Brain microvascular endothelial cell (primary cell): ENCODE measurements around the gene CRABP2.
A peak's percentile ranks its signal among the peaks of the same experiment; 100 is the strongest.

Experiments used
- DNase-seq: peaks from one replicate; pipeline ENCODE4 v3.0.0-alpha.2; 2020
- H3K27ac ChIP-seq: fragments of 250-450 bp; sonication (Bioruptor Pico); 2 replicates; pipeline ENCODE4 v1.5.1; 2020; ENCODE audit warnings: mild to moderate bottlenecking, moderate library complexity
- H3K27me3 ChIP-seq: fragments of 250-450 bp; sonication (Bioruptor Pico); replicated peaks from 2 replicates; pipeline ENCODE4 v1.5.1; 2020; ENCODE audit warnings: mild to moderate bottlenecking
- H3K36me3 ChIP-seq: fragments of 250-450 bp; sonication (Bioruptor Pico); replicated peaks from 2 replicates; pipeline ENCODE4 v1.5.1; 2020; ENCODE audit warnings: mild to moderate bottlenecking
- H3K4me3 ChIP-seq: 2 replicates; pipeline ENCODE4 v1.5.1; 2011; ENCODE audit warnings: low read depth, mild to moderate bottlenecking, control low read depth, low read length, moderate library complexity
- in situ Hi-C: cut with HindIII; loops from 2 replicates; pipeline ENCODE4 v1.10.0; 2017; ENCODE audit warnings: low sequenced_read_pairs, low pct_ligation_motif_present
- TF ChIP-seq, protein P1 (sequence below): IDR thresholded peaks from 2 replicates; pipeline ENCODE4 v1.5.1; 2011; ENCODE audit warnings: low read depth, mild to moderate bottlenecking, moderate library complexity, low read length, control low read depth, inconsistent platforms; ENCODE audit errors: missing control alignments

Gene CRABP2

DNA sequence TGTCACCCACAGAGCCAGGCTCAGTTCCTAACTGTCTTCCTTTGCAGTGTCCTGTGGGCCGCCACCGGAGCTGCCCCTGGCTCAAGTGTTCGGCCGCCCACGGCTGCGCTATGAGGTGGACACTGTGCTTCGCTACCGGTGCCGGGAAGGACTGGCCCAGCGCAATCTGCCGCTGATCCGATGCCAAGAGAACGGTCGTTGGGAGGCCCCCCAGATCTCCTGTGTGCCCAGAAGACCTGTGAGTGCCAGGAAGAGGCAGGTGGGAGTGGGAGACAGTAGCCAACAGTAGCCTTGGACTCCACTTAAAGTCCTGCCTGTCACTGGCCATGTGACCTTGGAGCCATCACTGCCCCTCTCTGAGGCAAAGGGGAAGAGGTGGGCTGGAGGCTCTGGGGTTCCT is 46.9 kb downstream of the CRABP2 start:
- DNase-seq, result no peak
- Histone ChIP-seq H3K4me3 (no peak overlapping the region), H3K36me3 (no peaks in the 10 kb centered on the region), H3K27me3 (peaks cover 9% of the 10 kb centered on the region), H3K27ac (no peak overlapping the region)
- TF ChIP-seq, protein P1, sequence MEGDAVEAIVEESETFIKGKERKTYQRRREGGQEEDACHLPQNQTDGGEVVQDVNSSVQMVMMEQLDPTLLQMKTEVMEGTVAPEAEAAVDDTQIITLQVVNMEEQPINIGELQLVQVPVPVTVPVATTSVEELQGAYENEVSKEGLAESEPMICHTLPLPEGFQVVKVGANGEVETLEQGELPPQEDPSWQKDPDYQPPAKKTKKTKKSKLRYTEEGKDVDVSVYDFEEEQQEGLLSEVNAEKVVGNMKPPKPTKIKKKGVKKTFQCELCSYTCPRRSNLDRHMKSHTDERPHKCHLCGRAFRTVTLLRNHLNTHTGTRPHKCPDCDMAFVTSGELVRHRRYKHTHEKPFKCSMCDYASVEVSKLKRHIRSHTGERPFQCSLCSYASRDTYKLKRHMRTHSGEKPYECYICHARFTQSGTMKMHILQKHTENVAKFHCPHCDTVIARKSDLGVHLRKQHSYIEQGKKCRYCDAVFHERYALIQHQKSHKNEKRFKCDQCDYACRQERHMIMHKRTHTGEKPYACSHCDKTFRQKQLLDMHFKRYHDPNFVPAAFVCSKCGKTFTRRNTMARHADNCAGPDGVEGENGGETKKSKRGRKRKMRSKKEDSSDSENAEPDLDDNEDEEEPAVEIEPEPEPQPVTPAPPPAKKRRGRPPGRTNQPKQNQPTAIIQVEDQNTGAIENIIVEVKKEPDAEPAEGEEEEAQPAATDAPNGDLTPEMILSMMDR, result no peak
- in situ Hi-C loops, result no loop called here

GRCh38 chr1:156657741-156658319 is 47.6 kb downstream of the CRABP2 start:
- Histone ChIP-seq H3K27me3 (peaks cover 9% of the 10 kb centered on the region), H3K4me3 (no peak overlapping the region), H3K27ac (no peak overlapping the region), H3K36me3 (no peaks in the 10 kb centered on the region)
- TF ChIP-seq, protein P1, result no peak
- no peak for DNase-seq
- in situ Hi-C loops, result no loop called here

GRCh38 chr1:156656806-156657740 is 48.3 kb downstream of the CRABP2 start:
- peak; percentile 55 for DNase-seq
- Histone ChIP-seq H3K4me3 (peak overlapping the region; percentile 15), H3K27me3 (peaks cover 9% of the 10 kb centered on the region), H3K27ac (no peak overlapping the region), H3K36me3 (no peaks in the 10 kb centered on the region)
- in situ Hi-C loops, result no loop called here
- TF ChIP-seq, protein P1, result peak; percentile 99

- DNase-seq, result no peak
- in situ Hi-C loops, result no loop called here
- H3K27ac ChIP-seq, result no peak overlapping the region
- H3K36me3 ChIP-seq, result no peaks in the 10 kb centered on the region
- peaks cover 9% of the 10 kb centered on the region for H3K27me3 ChIP-seq
- no peak overlapping the region for H3K4me3 ChIP-seq
- TF ChIP-seq, protein P1, result no peak
Measured at GRCh38 chr1:156655904-156656516, 49.4 kb downstream of the CRABP2 start.

GRCh38 chr1:156655151-156655903 is 50.1 kb downstream of the CRABP2 start:
- H3K27me3 ChIP-seq, result peaks cover 13% of the 10 kb centered on the region

More at GRCh38 chr1:156655151-156655903, 50.1 kb downstream of the CRABP2 start:
- no peak overlapping the region for H3K4me3 ChIP-seq
- no peaks in the 10 kb centered on the region for H3K36me3 ChIP-seq
- DNase-seq, result no peak
- in situ Hi-C loops, result no loop called here
- H3K27ac ChIP-seq, result no peak overlapping the region
- TF ChIP-seq, protein P1, result no peak
